Karpas-422 (cell line): ENCODE results near the gene COMMD7. TPM values are rescaled to one million over a fixed set of nuclear protein-coding genes. Genes with fewer than 3 reads are reported as not detected.

Experiments used
- DNase-seq: peaks from one replicate; pipeline ENCODE4 v3.0.0-alpha.2; 2015
- H2AFZ ChIP-seq: fragments of 200-600 bp; sonication (generic); 2 replicates; pipeline ENCODE4 v1.6.1; 2014; ENCODE audit warnings: antibody characterized with exemption, low read length, mixed read lengths
- H3K27ac ChIP-seq: fragments of 200-600 bp; sonication (generic); 2 replicates; pipeline ENCODE4 v1.5.1; 2014; ENCODE audit warnings: mild to moderate bottlenecking, low read length, moderate library complexity
- H3K27me3 ChIP-seq: fragments of 200-600 bp; sonication (generic); 2 replicates; pipeline ENCODE4 v1.6.1; 2014; ENCODE audit warnings: low read length, mixed read lengths
- H3K36me3 ChIP-seq: fragments of 200-600 bp; sonication (generic); 2 replicates; pipeline ENCODE4 v1.6.1; 2014; ENCODE audit warnings: low read length, mixed read lengths; ENCODE audit not compliant: insufficient read depth
- H3K4me1 ChIP-seq: fragments of 200-600 bp; sonication (generic); 2 replicates; pipeline ENCODE4 v1.6.1; 2014; ENCODE audit warnings: mild to moderate bottlenecking, low read length, mixed read lengths
- H3K4me2 ChIP-seq: fragments of 200-600 bp; sonication (generic); 2 replicates; pipeline ENCODE4 v1.6.1; 2014; ENCODE audit warnings: low read length, low read depth, mild to moderate bottlenecking; ENCODE audit not compliant: poor library complexity, severe bottlenecking
- H3K4me3 ChIP-seq: fragments of 200-600 bp; sonication (generic); 2 replicates; pipeline ENCODE4 v1.5.1; 2014; ENCODE audit warnings: mild to moderate bottlenecking, antibody characterized with exemption, low read length, mixed read lengths
- H3K79me2 ChIP-seq: fragments of 200-600 bp; sonication (generic); 2 replicates; pipeline ENCODE4 v1.6.1; 2014; ENCODE audit warnings: mild to moderate bottlenecking, low read length, mixed read lengths
- H3K9ac ChIP-seq: fragments of 200-600 bp; sonication (generic); 2 replicates; pipeline ENCODE4 v1.6.0; 2014; ENCODE audit warnings: low read length
- H3K9me2 ChIP-seq: fragments of 200-600 bp; sonication (generic), shearing (Covaris generic); replicated peaks from 2 replicates; pipeline ENCODE4 v1.6.0; 2014; ENCODE audit warnings: mild to moderate bottlenecking, low read length, moderate library complexity; ENCODE audit not compliant: insufficient read depth
- H3K9me3 ChIP-seq: fragments of 300-700, 200-600 bp; sonication (generic); 2 replicates; pipeline ENCODE4 v1.6.1; 2014; ENCODE audit warnings: low read length, mixed read lengths
- H4K20me1 ChIP-seq: fragments of 200-600 bp; sonication (generic); 2 replicates; pipeline ENCODE4 v1.6.1; 2014; ENCODE audit warnings: mild to moderate bottlenecking, antibody characterized with exemption, low read length, low read depth; ENCODE audit not compliant: insufficient read depth
- total RNA-seq: library from RNA; depleted of rRNA; stranded (reverse); fragments of >200 nt; shearing (Covaris generic); gene quantifications from 2 replicates; pipeline ENCODE4 v1.2.3, GENCODE V29; 2014; ENCODE audit warnings: low replicate concordance; rRNA removed

COMMD7 gene
- 16.7 and 20.5 TPM in 2 replicates for total RNA-seq

DNA sequence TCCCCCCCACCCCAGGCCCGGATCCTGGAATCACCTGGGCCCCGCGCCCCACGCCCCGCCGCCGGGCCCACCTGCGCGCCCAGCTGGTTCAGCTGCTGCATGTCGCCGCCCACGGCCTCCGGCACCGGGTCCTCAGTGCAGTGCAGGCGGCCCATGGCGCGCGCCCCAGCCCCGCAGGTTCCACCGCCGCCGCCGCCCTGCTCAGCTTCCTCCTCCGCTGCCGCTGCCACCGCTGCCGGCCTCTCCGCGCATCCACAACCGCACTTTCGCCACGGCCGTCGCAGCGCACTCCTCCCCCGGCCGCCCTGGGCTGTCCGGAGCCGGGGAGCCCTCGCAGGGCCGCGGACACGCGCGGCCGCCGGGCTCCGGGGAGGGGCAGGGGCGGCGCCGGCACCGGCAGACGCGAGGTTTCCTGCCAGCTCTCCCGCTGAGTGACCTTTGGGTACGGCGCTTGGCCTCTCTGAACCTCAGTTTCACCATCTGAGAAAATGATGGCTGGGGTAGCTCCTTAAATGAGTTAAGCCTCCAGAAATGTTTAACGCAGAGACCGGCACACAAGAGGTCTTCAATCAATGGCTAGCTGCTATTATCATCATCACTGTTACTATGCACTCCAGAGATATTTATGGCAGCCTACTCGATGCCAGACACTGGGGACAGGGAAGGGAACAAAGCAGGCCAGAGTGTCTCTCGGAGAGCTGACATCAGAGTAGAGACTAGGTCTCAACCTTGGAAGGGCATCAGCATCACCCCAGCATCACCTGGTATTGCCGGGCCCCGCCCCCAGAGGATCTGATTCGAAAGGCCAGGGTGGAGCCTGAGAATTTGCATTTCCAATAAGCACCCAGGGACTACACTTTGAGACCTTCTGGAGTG, at the start of gene COMMD7:
Gene COMMD7 (minus strand): TSS at position 231 of the 876 bp plus-strand sequence. CDS start 76 bp downstream, at position 155.
- peaks cover 26% of the 10 kb centered on the region for H3K4me1 ChIP-seq
- no peaks in the 10 kb centered on the region for H3K36me3 ChIP-seq
- H3K79me2 ChIP-seq, result no peaks in the 10 kb centered on the region
- no peaks in the 10 kb centered on the region for H3K9me2 ChIP-seq
- peak; percentile 91 for DNase-seq
- peak within 1 kb of the TSS; percentile 74 for H2AFZ ChIP-seq
- H3K27ac ChIP-seq, result no peak within 1 kb of the TSS
- peak within 1 kb of the TSS; percentile 71 for H3K9ac ChIP-seq
- no peaks in the 10 kb centered on the region for H4K20me1 ChIP-seq
- H3K9me3 ChIP-seq, result no peaks in the 10 kb centered on the region
- H3K4me3 ChIP-seq, result peak within 1 kb of the TSS; percentile 75
- H3K4me2 ChIP-seq, result peak within 1 kb of the TSS; percentile 90
- no peaks in the 10 kb centered on the region for H3K27me3 ChIP-seq

- H3K4me2 ChIP-seq, result no peak overlapping the region
Observed at GRCh38 chr20:32792731-32793458, 49.6 kb upstream of the COMMD7 start.

DNA sequence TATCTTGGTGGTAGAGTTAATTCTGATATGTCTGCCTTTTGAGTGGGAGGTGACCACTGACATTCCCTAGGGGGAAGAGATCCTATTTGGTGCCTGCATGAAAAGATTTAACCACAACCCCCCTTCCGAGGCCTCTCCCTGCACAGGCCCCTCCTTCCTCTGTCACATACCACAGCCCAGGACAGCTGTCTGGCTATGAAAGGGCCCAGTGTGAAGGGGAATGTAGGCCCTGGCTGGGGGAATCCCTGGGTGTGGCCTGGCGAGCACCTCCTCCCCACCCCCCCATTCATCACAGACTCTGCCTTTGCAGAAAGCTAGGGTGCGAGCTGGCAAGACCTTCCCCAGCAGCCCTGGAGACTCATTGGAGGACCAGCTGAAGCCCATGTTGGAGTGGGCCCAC, 49.0 kb upstream of the COMMD7 start:
- no peaks in the 10 kb centered on the region for H3K4me1 ChIP-seq
- 0 out of 2 replicates have a peak, but pooled peaks cover 2% of the 10 kb centered on the region for H3K27me3 ChIP-seq
- no peak overlapping the region for H3K9ac ChIP-seq
- no peaks in the 10 kb centered on the region for H3K9me3 ChIP-seq
- no peak overlapping the region for H2AFZ ChIP-seq
- H3K27ac ChIP-seq, result no peak overlapping the region
- H3K79me2 ChIP-seq, result no peaks in the 10 kb centered on the region
- H3K36me3 ChIP-seq, result no peaks in the 10 kb centered on the region
- no peaks in the 10 kb centered on the region for H3K9me2 ChIP-seq
- no peaks in the 10 kb centered on the region for H4K20me1 ChIP-seq
- H3K4me2 ChIP-seq, result no peak overlapping the region
- DNase-seq, result no peak
- no peak overlapping the region for H3K4me3 ChIP-seq

More at GRCh38 chr20:32792731-32793458, 49.6 kb upstream of the COMMD7 start:
- Histone ChIP-seq H3K79me2 (no peaks in the 10 kb centered on the region), H3K27ac (no peak overlapping the region), H3K36me3 (no peaks in the 10 kb centered on the region), H3K9ac (no peak overlapping the region), H4K20me1 (no peaks in the 10 kb centered on the region), H3K9me2 (no peaks in the 10 kb centered on the region), H3K27me3 (0 out of 2 replicates have a peak, but pooled peaks cover 2% of the 10 kb centered on the region), H3K4me3 (no peak overlapping the region), H3K4me1 (no peaks in the 10 kb centered on the region), H2AFZ (no peak overlapping the region), H3K9me3 (no peaks in the 10 kb centered on the region)
- DNase-seq, result no peak

DNA sequence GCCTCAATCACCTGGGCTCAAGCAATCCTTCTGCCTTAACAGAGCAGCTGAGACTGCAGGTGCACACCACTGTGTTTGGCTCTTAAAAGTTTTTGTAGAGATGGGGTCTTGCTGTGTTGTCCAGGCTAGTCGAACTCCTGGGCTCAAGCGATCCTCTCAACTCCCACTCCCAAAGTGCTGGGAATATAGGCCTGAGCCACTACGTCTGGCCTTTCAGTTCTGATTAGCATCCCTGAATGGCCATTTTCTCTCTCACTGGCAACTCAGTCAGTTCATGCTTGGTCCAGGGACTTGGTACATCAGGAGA, 47.4 kb upstream of the COMMD7 start:
- no peak overlapping the region for H3K4me3 ChIP-seq
- no peak for DNase-seq

GRCh38 chr20:32789896-32790750, 46.9 kb upstream of the COMMD7 start:
- Histone ChIP-seq H3K9me3 (no peaks in the 10 kb centered on the region), H3K4me3 (no peak overlapping the region), H3K4me2 (no peak overlapping the region), H3K79me2 (no peaks in the 10 kb centered on the region), H2AFZ (no peak overlapping the region), H4K20me1 (no peaks in the 10 kb centered on the region), H3K9me2 (no peaks in the 10 kb centered on the region), H3K36me3 (no peaks in the 10 kb centered on the region), H3K4me1 (no peaks in the 10 kb centered on the region), H3K27me3 (0 out of 2 replicates have a peak, but pooled peaks cover 2% of the 10 kb centered on the region), H3K9ac (no peak overlapping the region), H3K27ac (no peak overlapping the region)
- DNase-seq, result peak; percentile 86

More for the DNA sequence above, 47.4 kb upstream of the COMMD7 start:
- no peak overlapping the region for H3K9ac ChIP-seq
- no peak overlapping the region for H3K4me2 ChIP-seq
- H3K4me1 ChIP-seq, result no peaks in the 10 kb centered on the region
- H3K36me3 ChIP-seq, result no peaks in the 10 kb centered on the region
- H3K9me3 ChIP-seq, result no peaks in the 10 kb centered on the region
- H3K27me3 ChIP-seq, result 0 out of 2 replicates have a peak, but pooled peaks cover 2% of the 10 kb centered on the region
- H2AFZ ChIP-seq, result no peak overlapping the region
- no peaks in the 10 kb centered on the region for H3K79me2 ChIP-seq
- no peak overlapping the region for H3K27ac ChIP-seq
- no peaks in the 10 kb centered on the region for H4K20me1 ChIP-seq
- H3K9me2 ChIP-seq, result no peaks in the 10 kb centered on the region

DNA sequence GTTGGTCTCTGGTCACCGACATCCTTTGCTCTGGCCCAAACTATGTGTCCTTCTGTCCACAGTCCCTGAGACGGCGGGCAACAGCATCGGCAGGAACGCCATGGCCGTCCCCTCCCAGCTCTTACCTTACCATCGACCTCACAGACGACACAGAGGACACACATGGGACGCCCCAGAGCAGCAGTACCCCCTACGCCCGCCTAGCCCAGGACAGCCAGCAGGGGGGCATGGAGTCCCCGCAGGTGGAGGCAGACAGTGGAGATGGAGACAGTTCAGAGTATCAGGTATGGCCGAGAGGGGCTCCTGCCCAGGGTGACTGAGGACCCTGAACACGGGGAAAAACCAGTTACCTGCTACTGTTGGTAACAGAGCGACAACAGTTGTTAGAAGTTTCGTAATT, 43.9 kb upstream of the COMMD7 start:
- Histone ChIP-seq H3K4me2 (no peak overlapping the region), H3K27me3 (0 out of 2 replicates have a peak, but pooled peaks cover 2% of the 10 kb centered on the region), H3K9me2 (no peaks in the 10 kb centered on the region), H3K79me2 (no peaks in the 10 kb centered on the region), H3K4me3 (no peak overlapping the region), H3K36me3 (no peaks in the 10 kb centered on the region), H3K9ac (no peak overlapping the region), H4K20me1 (no peaks in the 10 kb centered on the region), H2AFZ (no peak overlapping the region), H3K4me1 (no peaks in the 10 kb centered on the region), H3K9me3 (no peaks in the 10 kb centered on the region), H3K27ac (no peak overlapping the region)
- DNase-seq, result no peak

GRCh38 chr20:32786059-32786760, 42.9 kb upstream of the COMMD7 start:
- Histone ChIP-seq H3K4me1 (no peaks in the 10 kb centered on the region), H3K9me2 (no peaks in the 10 kb centered on the region), H4K20me1 (no peaks in the 10 kb centered on the region), H2AFZ (no peak overlapping the region), H3K4me2 (no peak overlapping the region), H3K4me3 (no peak overlapping the region), H3K27me3 (0 out of 2 replicates have a peak, but pooled peaks cover 1% of the 10 kb centered on the region), H3K79me2 (no peaks in the 10 kb centered on the region), H3K36me3 (no peaks in the 10 kb centered on the region), H3K27ac (no peak overlapping the region), H3K9ac (no peak overlapping the region), H3K9me3 (no peaks in the 10 kb centered on the region)
- DNase-seq, result no peak
